Endothelial cell (in vitro differentiated cells): ENCODE data around the gene ADSS1. TPM values are rescaled to one million over a fixed set of nuclear protein-coding genes. Genes with fewer than 3 reads are reported as not detected.

Experiments
- DNase-seq: peaks from one replicate; pipeline ENCODE4 v3.0.0; 2021; ENCODE audit warnings: low spot score
- H3K27ac Mint-ChIP-seq: one replicate; pipeline ENCODE4 v1.8.0; 2021; ENCODE audit warnings: mixed read lengths, inconsistent platforms; ENCODE audit not compliant: unreplicated experiment
- H3K27me3 Mint-ChIP-seq: one replicate; pipeline ENCODE4 v1.8.0; 2021; ENCODE audit warnings: mild to moderate bottlenecking, moderate library complexity, mixed read lengths, inconsistent platforms; ENCODE audit not compliant: unreplicated experiment
- H3K36me3 Mint-ChIP-seq: one replicate; pipeline ENCODE4 v1.8.0; 2021; ENCODE audit warnings: mild to moderate bottlenecking, low read depth, mixed read lengths, inconsistent platforms; ENCODE audit not compliant: unreplicated experiment
- H3K4me1 Mint-ChIP-seq: one replicate; pipeline ENCODE4 v1.8.0; 2021; ENCODE audit warnings: mild to moderate bottlenecking, mixed read lengths, inconsistent platforms; ENCODE audit not compliant: unreplicated experiment
- H3K4me3 Mint-ChIP-seq: one replicate; pipeline ENCODE4 v1.8.0; 2021; ENCODE audit warnings: mild to moderate bottlenecking, mixed read lengths, inconsistent platforms; ENCODE audit not compliant: unreplicated experiment
- H3K9me3 Mint-ChIP-seq: one replicate; pipeline ENCODE4 v1.8.0; 2021; ENCODE audit warnings: mixed read lengths, inconsistent platforms; ENCODE audit not compliant: unreplicated experiment
- CTCF ChIP-seq: fragments of 200-600 bp; sonication (generic); IDR thresholded peaks from one replicate; pipeline ENCODE4 v1.5.0; 2021; ENCODE audit warnings: antibody characterized with exemption; ENCODE audit not compliant: unreplicated experiment
- total RNA-seq: library from RNA; stranded (reverse); fragmentation: NEBNext Ultra II Directional; extraction: Animal tissue kit (Norgen Biotek cat#: 25700); gene quantifications from one replicate; pipeline ENCODE4 v1.2.1, GENCODE V29; 2021; ENCODE audit not compliant: unreplicated experiment

Gene ADSS1
- total RNA-seq, 1 donor from 2014 or later = 6.1 TPM

GRCh38 chr14:104730487-104730886, 6.5 kb downstream of the ADSS1 start:
- H3K27me3 Mint-ChIP-seq = peaks cover 17% of the 10 kb centered on the region
- H3K4me1 Mint-ChIP-seq = no peaks in the 10 kb centered on the region
- DNase-seq = no peak
- no peaks in the 10 kb centered on the region for H3K36me3 Mint-ChIP-seq
- H3K27ac Mint-ChIP-seq = no peak overlapping the region
- TF ChIP-seq CTCF = no peak
- no peak overlapping the region for H3K4me3 Mint-ChIP-seq
- H3K9me3 Mint-ChIP-seq = no peaks in the 10 kb centered on the region

DNA sequence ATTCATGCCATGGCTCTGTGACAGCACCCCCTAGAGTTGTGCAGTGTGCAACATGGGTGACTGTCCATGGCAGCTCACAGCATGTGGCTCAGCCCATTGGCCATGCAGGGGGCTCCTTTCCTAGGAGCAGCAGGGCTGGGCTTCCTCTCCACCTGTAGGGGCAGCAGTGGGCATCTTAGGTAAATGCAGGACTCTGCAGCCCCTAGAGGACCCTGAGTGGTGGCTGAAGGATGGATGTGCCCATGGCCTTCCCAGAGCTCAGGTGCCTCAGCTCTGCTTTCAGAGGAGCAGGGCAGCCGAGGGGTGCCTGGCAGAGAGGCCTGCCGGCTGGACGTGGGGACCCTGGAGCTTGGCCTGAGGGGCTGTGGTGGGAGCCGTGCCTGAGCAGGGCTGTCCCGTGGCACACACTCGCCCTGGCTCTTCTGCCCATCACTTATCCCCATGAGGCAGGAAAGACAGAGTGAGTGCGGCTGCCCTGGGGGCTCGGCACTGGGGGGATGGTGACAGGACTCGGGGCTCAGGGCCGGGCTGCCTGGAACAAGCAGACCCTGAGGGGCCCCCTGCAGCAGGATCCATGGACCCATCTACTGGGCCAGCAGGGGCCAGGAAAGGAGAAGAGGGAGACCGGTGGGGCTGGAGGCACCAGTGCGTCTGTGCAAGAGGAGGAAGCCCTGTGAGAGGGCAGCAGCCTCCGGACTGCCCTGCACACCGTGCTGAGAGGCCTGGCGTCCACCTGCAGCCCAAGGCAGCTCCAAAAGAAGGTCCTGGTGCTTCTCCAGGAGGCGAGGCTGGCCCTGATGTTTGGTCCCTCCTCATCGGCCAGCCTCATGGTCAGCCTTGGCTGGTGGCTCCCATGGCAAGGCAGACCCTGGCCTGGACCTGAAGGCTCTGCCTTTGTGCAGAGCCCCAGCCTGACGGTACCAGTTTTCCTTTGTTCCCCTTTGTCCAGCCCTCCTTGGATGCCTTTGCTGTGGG, 7.6 kb downstream of the ADSS1 start:
- H3K27me3 Mint-ChIP-seq = peaks cover 17% of the 10 kb centered on the region
- peaks cover 6% of the 10 kb centered on the region for H3K4me1 Mint-ChIP-seq
- no peak for DNase-seq
- peak; percentile 15 for TF ChIP-seq CTCF
- no peaks in the 10 kb centered on the region for H3K9me3 Mint-ChIP-seq
- no peaks in the 10 kb centered on the region for H3K36me3 Mint-ChIP-seq
- no peak overlapping the region for H3K27ac Mint-ChIP-seq
- no peak overlapping the region for H3K4me3 Mint-ChIP-seq

GRCh38 chr14:104732355-104732804, 8.4 kb downstream of the ADSS1 start:
- TF ChIP-seq CTCF = no peak
- peaks cover 6% of the 10 kb centered on the region for H3K4me1 Mint-ChIP-seq
- no peak overlapping the region for H3K27ac Mint-ChIP-seq
- H3K27me3 Mint-ChIP-seq = peaks cover 16% of the 10 kb centered on the region
- DNase-seq = no peak
- no peaks in the 10 kb centered on the region for H3K36me3 Mint-ChIP-seq
- H3K9me3 Mint-ChIP-seq = no peaks in the 10 kb centered on the region
- H3K4me3 Mint-ChIP-seq = no peak overlapping the region

GRCh38 chr14:104732931-104733681, 9.1 kb downstream of the ADSS1 start:
- H3K4me3 Mint-ChIP-seq = no peak overlapping the region

More at GRCh38 chr14:104732931-104733681, 9.1 kb downstream of the ADSS1 start:
- Mint-ChIP-seq H3K4me1 (peaks cover 6% of the 10 kb centered on the region), H3K36me3 (no peaks in the 10 kb centered on the region), H3K9me3 (no peaks in the 10 kb centered on the region), H3K27ac (no peak overlapping the region), H3K27me3 (peaks cover 22% of the 10 kb centered on the region)
- TF ChIP-seq CTCF = no peak
- no peak for DNase-seq
